HepG2 (cell line): ENCODE data around the gene TAS2R40. TPM values are rescaled to one million over a fixed set of nuclear protein-coding genes. Genes with fewer than 3 reads are reported as not detected.

Experiments
- ATAC-seq: fragments of 200-7000 bp; cut with Tn5 transposase; 3 replicates; pipeline ENCODE4 v1.9.1; 2020; ENCODE audit warnings: mild to moderate bottlenecking, moderate library complexity
- BruUV-seq: library from RNA; stranded (reverse); fragments of 400-500 nt; replicated peaks from 2 replicates; lab custom pipeline; 2021; lab: Mats Ljungman, UMichigan
- CTCF ChIA-PET: fragments of 300-600 bp; formaldehyde crosslinking; extraction: SDS; loops from one replicate; lab custom pipeline; 2021; ENCODE audit warnings: low total read pairs, inconsistent platforms, low intra/inter-chr PET ratio; lab: Yijun Ruan, JAX
- POLR2A ChIA-PET: fragments of 350-600 bp; sonication (Branson Sonifier 250); formaldehyde crosslinking; loops from one replicate; lab custom pipeline; 2020; ENCODE audit warnings: antibody characterized with exemption, inconsistent platforms; lab: Yijun Ruan, JAX
- DNase-seq: peaks from one replicate; pipeline ENCODE4 v3.0.0-alpha.2; 2015; ENCODE audit warnings: low spot score
- FAIRE-seq: peaks from 3 replicates; lab custom pipeline; 2011; peaks lifted over from hg19 to GRCh38; lab: Jason Lieb, UNC
- H2AFZ ChIP-seq: one replicate; pipeline ENCODE4 v1.6.1; 2011; ENCODE audit warnings: low read length, inconsistent platforms
- H3K27ac ChIP-seq: fragments of 300-600 bp; 3 replicates; pipeline ENCODE4 v1.8.0; 2011; ENCODE audit warnings: mixed run types, mild to moderate bottlenecking, mixed read lengths, low read length, inconsistent platforms; ENCODE audit not compliant: insufficient read depth; ENCODE audit errors: extremely low read length
- H3K27me3 ChIP-seq, 2 experiments: fragments of 200-600 bp in 1 of 2; 2 replicates in 1 of 2; 3 replicates in 1 of 2; pipeline versions ENCODE4 v1.6.0 to v1.8.0; 2011; ENCODE audit warnings: low read length in 2 of 2, mild to moderate bottlenecking in 2 of 2, moderate library complexity in 2 of 2, inconsistent platforms in 1 of 2; ENCODE audit not compliant: insufficient read depth in 2 of 2, control insufficient read depth in 1 of 2
- H3K36me3 ChIP-seq, 2 experiments: fragments of 200-600 bp in 1 of 2; replicated peaks in 1 of 2; 2 replicates in 1 of 2; 3 replicates in 1 of 2; pipeline versions ENCODE4 v1.5.1 to v1.8.0; 2011; ENCODE audit warnings: low read length in 2 of 2, inconsistent platforms in 1 of 2; ENCODE audit not compliant: insufficient read depth in 2 of 2, control insufficient read depth in 1 of 2
- H3K4me1 ChIP-seq: 2 replicates; pipeline ENCODE4 v1.5.1; 2012; ENCODE audit warnings: low read length, inconsistent platforms; ENCODE audit not compliant: insufficient read depth
- H3K4me2 ChIP-seq: 2 replicates; pipeline ENCODE4 v1.6.0; 2011; ENCODE audit warnings: low read depth, low read length, inconsistent platforms
- H3K4me3 ChIP-seq, 3 experiments: fragments of 200-600 bp in 1 of 3; sonication (generic), shearing (Covaris generic) in 1 of 3; replicated peaks in 1 of 3; 2 replicates each; pipeline ENCODE4 v1.5.1; 2011 to 2016; ENCODE audit warnings: low read length in 3 of 3, inconsistent platforms in 2 of 3, low read depth in 2 of 3, mild to moderate bottlenecking in 2 of 3, control low read depth in 1 of 3, mixed read lengths in 1 of 3; ENCODE audit not compliant: insufficient read depth in 1 of 3
- H3K79me2 ChIP-seq: one replicate; pipeline ENCODE4 v1.6.1; 2011; ENCODE audit warnings: low read length, inconsistent platforms; ENCODE audit not compliant: insufficient read depth
- H3K9ac ChIP-seq: 2 replicates; pipeline ENCODE4 v1.6.0; 2011; ENCODE audit warnings: mild to moderate bottlenecking, low read depth, low read length, inconsistent platforms; ENCODE audit not compliant: insufficient read depth
- H3K9me3 ChIP-seq: 2 replicates; pipeline ENCODE4 v1.5.1; 2012; ENCODE audit warnings: mild to moderate bottlenecking, low read length
- H4K20me1 ChIP-seq: 2 replicates; pipeline ENCODE4 v1.6.0; 2011; ENCODE audit warnings: inconsistent platforms, mild to moderate bottlenecking, low read length, moderate library complexity; ENCODE audit not compliant: insufficient read depth
- HMGXB4 ChIP-seq, 2 experiments: sonication (generic) in 1 of 2; formaldehyde crosslinking in 1 of 2; IDR thresholded peaks; 2 replicates each; pipeline versions ENCODE4 v1.4.0 to v1.6.1; 2018 to 2020; ENCODE audit warnings: missing genetic modification reagents in 2 of 2, borderline replicate concordance in 1 of 2, low read depth in 1 of 2, mild to moderate bottlenecking in 1 of 2, missing biosample characterization in 1 of 2
- TBL1XR1 ChIP-seq: fragments of 150-350 bp; IDR thresholded peaks from 2 replicates; pipeline ENCODE4 v1.6.1; 2014; ENCODE audit warnings: borderline replicate concordance, low read length; ENCODE audit not compliant: partially characterized antibody
- ZNF292 ChIP-seq: sonication (generic); formaldehyde crosslinking; IDR thresholded peaks from 2 replicates; pipeline ENCODE4 v1.8.1; 2022; ENCODE audit warnings: mild to moderate bottlenecking, low read depth, missing genetic modification reagents, borderline replicate concordance
- ZNF512 ChIP-seq: sonication (generic); formaldehyde crosslinking; IDR thresholded peaks from 2 replicates; pipeline ENCODE4 v1.4.0; 2020; ENCODE audit warnings: mild to moderate bottlenecking, missing genetic modification reagents
- ZNF615 ChIP-seq: sonication (generic); formaldehyde crosslinking; IDR thresholded peaks from 2 replicates; pipeline ENCODE4 v1.5.0; 2020; ENCODE audit warnings: mild to moderate bottlenecking, missing genetic modification reagents, borderline replicate concordance
- ZNF7 ChIP-seq: IDR thresholded peaks from 2 replicates; pipeline ENCODE4 v1.6.1; 2016; ENCODE audit warnings: missing biosample characterization, missing genetic modification reagents
- ZNF703 ChIP-seq: sonication (generic); formaldehyde crosslinking; IDR thresholded peaks from 2 replicates; pipeline ENCODE4 v1.5.1; 2020; ENCODE audit warnings: missing genetic modification reagents, mild to moderate bottlenecking, moderate library complexity, borderline replicate concordance
- ZNF761 ChIP-seq: sonication (generic); formaldehyde crosslinking; conservative IDR thresholded peaks from 2 replicates; pipeline ENCODE4 v1.4.0; 2020; ENCODE audit warnings: mild to moderate bottlenecking, missing genetic modification reagents
- ZNF781 ChIP-seq: sonication (generic); formaldehyde crosslinking; IDR thresholded peaks from 2 replicates; pipeline ENCODE4 v1.5.1; 2020; ENCODE audit warnings: borderline replicate concordance, mild to moderate bottlenecking, missing genetic modification reagents; ENCODE audit errors: not compliant biosample characterization
- ZNF816 ChIP-seq: sonication (generic); formaldehyde crosslinking; IDR thresholded peaks from 2 replicates; pipeline ENCODE4 v1.8.0; 2022; ENCODE audit warnings: missing genetic modification reagents, mild to moderate bottlenecking, borderline replicate concordance
- WGBS: methylation state at CpG from one replicate; pipeline ENCODE4 v1.1.6; 2017; ENCODE audit warnings: low lambda C conversion rate; 5-methylcytosine and 5-hydroxymethylcytosine counted together
- in situ Hi-C: cut with HindIII; loops from 2 replicates; pipeline ENCODE4 v1.10.0; 2017; ENCODE audit warnings: low pct_unique_long_range_greater_than_20kb; ENCODE audit not compliant: extremely low pct_ligation_motif_present
- intact Hi-C: fragments of 100-400 bp; cut with micrococcal nuclease; formaldehyde crosslinking; loops from one replicate; pipeline ENCODE4 v1.10.0; 2022; ENCODE audit not compliant: unreplicated experiment
- polyA plus RNA-seq, 8 experiments: library from polyadenylated mRNA; depleted of rRNA in 3 of 8; stranded (reverse) in 7 of 8; unstranded in 1 of 8; fragments of >200 nt; fragmentation: Illumina TruSeq in 4 of 8; extraction: Trizol in 4 of 8; gene quantifications; 2 replicates each; pipeline versions ENCODE4 v1.2.1 to v1.2.3, GENCODE V29; 2011 to 2016; ENCODE audit warnings: low read depth in 4 of 8, missing spikeins in 1 of 8, mixed read lengths in 1 of 8; ENCODE audit not compliant: insufficient read depth in 1 of 8
- total RNA-seq, 5 experiments: library from RNA; depleted of rRNA; stranded (reverse); fragments of >200 nt; fragmentation: Illumina TruSeq; extraction: Trizol; gene quantifications; 2 replicates each; pipeline ENCODE4 v1.2.3, GENCODE V29; 2016; ENCODE audit warnings: low read depth in 1 of 5
- TF ChIP-seq, protein P1 (sequence below): sonication (generic); formaldehyde crosslinking; IDR thresholded peaks from 2 replicates; pipeline ENCODE4 v1.5.1; 2020; ENCODE audit warnings: mild to moderate bottlenecking, missing genetic modification reagents, borderline replicate concordance
- TF ChIP-seq, protein P2 (sequence below): sonication (generic); formaldehyde crosslinking; IDR thresholded peaks from 2 replicates; pipeline ENCODE4 v1.4.0; 2020; ENCODE audit warnings: low read depth, mild to moderate bottlenecking, missing genetic modification reagents
- TF ChIP-seq, protein P3 (sequence below): sonication (generic); formaldehyde crosslinking; IDR thresholded peaks from 2 replicates; pipeline ENCODE4 v1.8.1; 2022; ENCODE audit warnings: low read depth, mild to moderate bottlenecking, missing genetic modification reagents
- TF ChIP-seq, protein P4 (sequence below): IDR thresholded peaks from 2 replicates; pipeline ENCODE4 v1.6.1; 2018; ENCODE audit warnings: missing genetic modification reagents

TAS2R40 gene
- total and polyA plus RNA-seq, 2 of the 13 experiments (the other 11 are each of a cell fraction or from before 2014, with no cell fraction given) = not detected

- CTCF ChIA-PET = no interaction called here
- no TSS peak for BruUV-seq
- TF ChIP-seq HMGXB4 (CRISPR knock-in tag; IDR thresholded peaks at IDR 0.05; ENCODE audit: borderline replicate concordance in 1 of 2, low read depth in 1 of 2) (no peak), ZNF615 (no peak), ZNF292 (no peak), ZNF816 (CRISPR knock-in tag) (no peak), ZNF512 (CRISPR knock-in tag) (no peak), ZNF7 (CRISPR knock-in tag) (no peak), ZNF761 (CRISPR knock-in tag) (no peak), ZNF781 (CRISPR knock-in tag) (no peak), ZNF703 (no peak), TBL1XR1 (no peak)
- TF ChIP-seq, protein P1, sequence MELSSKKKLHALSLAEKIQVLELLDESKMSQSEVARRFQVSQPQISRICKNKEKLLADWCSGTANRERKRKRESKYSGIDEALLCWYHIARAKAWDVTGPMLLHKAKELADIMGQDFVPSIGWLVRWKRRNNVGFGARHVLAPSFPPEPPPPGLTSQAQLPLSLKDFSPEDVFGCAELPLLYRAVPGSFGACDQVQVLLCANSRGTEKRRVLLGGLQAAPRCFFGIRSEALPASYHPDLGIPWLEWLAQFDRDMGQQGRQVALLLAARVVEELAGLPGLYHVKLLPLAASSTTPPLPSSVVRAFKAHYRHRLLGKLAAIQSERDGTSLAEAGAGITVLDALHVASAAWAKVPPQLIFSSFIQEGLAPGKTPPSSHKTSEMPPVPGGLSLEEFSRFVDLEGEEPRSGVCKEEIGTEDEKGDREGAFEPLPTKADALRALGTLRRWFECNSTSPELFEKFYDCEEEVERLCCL (CRISPR knock-in tag) = no peak
- TF ChIP-seq, protein P2, sequence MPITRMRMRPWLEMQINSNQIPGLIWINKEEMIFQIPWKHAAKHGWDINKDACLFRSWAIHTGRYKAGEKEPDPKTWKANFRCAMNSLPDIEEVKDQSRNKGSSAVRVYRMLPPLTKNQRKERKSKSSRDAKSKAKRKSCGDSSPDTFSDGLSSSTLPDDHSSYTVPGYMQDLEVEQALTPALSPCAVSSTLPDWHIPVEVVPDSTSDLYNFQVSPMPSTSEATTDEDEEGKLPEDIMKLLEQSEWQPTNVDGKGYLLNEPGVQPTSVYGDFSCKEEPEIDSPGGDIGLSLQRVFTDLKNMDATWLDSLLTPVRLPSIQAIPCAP (CRISPR knock-in tag) = no peak
- TF ChIP-seq, protein P3, sequence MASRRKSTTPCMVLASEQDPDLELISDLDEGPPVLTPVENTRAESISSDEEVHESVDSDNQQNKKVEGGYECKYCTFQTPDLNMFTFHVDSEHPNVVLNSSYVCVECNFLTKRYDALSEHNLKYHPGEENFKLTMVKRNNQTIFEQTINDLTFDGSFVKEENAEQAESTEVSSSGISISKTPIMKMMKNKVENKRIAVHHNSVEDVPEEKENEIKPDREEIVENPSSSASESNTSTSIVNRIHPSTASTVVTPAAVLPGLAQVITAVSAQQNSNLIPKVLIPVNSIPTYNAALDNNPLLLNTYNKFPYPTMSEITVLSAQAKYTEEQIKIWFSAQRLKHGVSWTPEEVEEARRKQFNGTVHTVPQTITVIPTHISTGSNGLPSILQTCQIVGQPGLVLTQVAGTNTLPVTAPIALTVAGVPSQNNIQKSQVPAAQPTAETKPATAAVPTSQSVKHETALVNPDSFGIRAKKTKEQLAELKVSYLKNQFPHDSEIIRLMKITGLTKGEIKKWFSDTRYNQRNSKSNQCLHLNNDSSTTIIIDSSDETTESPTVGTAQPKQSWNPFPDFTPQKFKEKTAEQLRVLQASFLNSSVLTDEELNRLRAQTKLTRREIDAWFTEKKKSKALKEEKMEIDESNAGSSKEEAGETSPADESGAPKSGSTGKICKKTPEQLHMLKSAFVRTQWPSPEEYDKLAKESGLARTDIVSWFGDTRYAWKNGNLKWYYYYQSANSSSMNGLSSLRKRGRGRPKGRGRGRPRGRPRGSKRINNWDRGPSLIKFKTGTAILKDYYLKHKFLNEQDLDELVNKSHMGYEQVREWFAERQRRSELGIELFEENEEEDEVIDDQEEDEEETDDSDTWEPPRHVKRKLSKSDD = no peak
- TF ChIP-seq, protein P4, sequence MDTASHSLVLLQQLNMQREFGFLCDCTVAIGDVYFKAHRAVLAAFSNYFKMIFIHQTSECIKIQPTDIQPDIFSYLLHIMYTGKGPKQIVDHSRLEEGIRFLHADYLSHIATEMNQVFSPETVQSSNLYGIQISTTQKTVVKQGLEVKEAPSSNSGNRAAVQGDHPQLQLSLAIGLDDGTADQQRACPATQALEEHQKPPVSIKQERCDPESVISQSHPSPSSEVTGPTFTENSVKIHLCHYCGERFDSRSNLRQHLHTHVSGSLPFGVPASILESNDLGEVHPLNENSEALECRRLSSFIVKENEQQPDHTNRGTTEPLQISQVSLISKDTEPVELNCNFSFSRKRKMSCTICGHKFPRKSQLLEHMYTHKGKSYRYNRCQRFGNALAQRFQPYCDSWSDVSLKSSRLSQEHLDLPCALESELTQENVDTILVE (CRISPR knock-in tag) = no peak
These were observed 12.7 kb downstream of the TAS2R40 start for GRCh38 chr7:143234533-143234875.

More at GRCh38 chr7:143234533-143234875, 12.7 kb downstream of the TAS2R40 start:
- no peak overlapping the region for H3K9ac ChIP-seq
- intact Hi-C loops (no loop called here), in situ Hi-C loops (no loop called here)
- no peaks in the 10 kb centered on the region for H3K36me3 ChIP-seq
- POLR2A ChIA-PET = no interaction called here
- no peak overlapping the region for H3K4me3 ChIP-seq
- H3K9me3 ChIP-seq = peaks cover 6% of the 10 kb centered on the region; the same call in 1 of the 2 replicates
- FAIRE-seq (no peak), DNase-seq (no peak), ATAC-seq (no peak)
- no peaks in the 10 kb centered on the region for H4K20me1 ChIP-seq
- H3K27me3 ChIP-seq = 0 out of 5 replicates have a peak, but pooled peaks cover 0 to 1% of the 10 kb centered on the region in 2 experiments
- no peak overlapping the region for H3K27ac ChIP-seq
- no peaks in the 10 kb centered on the region for H3K4me1 ChIP-seq
- H3K79me2 ChIP-seq = no peaks in the 10 kb centered on the region
- H3K4me2 ChIP-seq = no peak overlapping the region
- H2AFZ ChIP-seq = no peak overlapping the region
- WGBS = 0% methylated on average over 3 of the region's 3 CpGs
